Stimulated activated naive CD4-positive, alpha-beta T cell treated with Interleukin-2 at 50 U/mL for 16 hours (primary cell): Measurements from ENCODE around the gene IGF2BP2.
"Not testable (repeated sequence)": the region's sequence is repeated elsewhere in the genome, so short reads cannot be mapped to it uniquely, and the experiment has no call there.

ENCODE experiments used
- DNase-seq: peaks from one replicate; lab custom pipeline; 2025; lab: John Stamatoyannopoulos, UW

The IGF2BP2 gene

GRCh38 chr3:185825006-185825638 is at the start of gene IGF2BP2:
Gene IGF2BP2, minus strand, starts transcription at chr3:185825042. Its CDS starts 82 bp downstream, at chr3:185824960.
- DNase-seq: peak; percentile 35

GRCh38 chr3:185874119-185874518 is 49.3 kb upstream of the IGF2BP2 start:
- no peak for DNase-seq

- DNase-seq: no peak
Observed at GRCh38 chr3:185867650-185868049, 42.8 kb upstream of the IGF2BP2 start.

- DNase-seq: no peak
Observed at GRCh38 chr3:185866995-185867394, 42.2 kb upstream of the IGF2BP2 start.

GRCh38 chr3:185866555-185866954 is 41.7 kb upstream of the IGF2BP2 start:
- DNase-seq: no peak

- no peak for DNase-seq
Observed at GRCh38 chr3:185865247-185865646, 40.4 kb upstream of the IGF2BP2 start.

- DNase-seq: no peak
Observed at GRCh38 chr3:185864767-185865166, 39.9 kb upstream of the IGF2BP2 start.

- DNase-seq: no peak
Observed at GRCh38 chr3:185862920-185863319, 38.1 kb upstream of the IGF2BP2 start.

GRCh38 chr3:185859294-185859972 is 34.6 kb upstream of the IGF2BP2 start:
- no peak for DNase-seq

GRCh38 chr3:185858502-185859225 is 33.8 kb upstream of the IGF2BP2 start:
- no peak for DNase-seq

- DNase-seq: no peak
Observed at GRCh38 chr3:185857208-185857607, 32.4 kb upstream of the IGF2BP2 start.

- no peak for DNase-seq
Observed at GRCh38 chr3:185856652-185857051, 31.8 kb upstream of the IGF2BP2 start.

GRCh38 chr3:185853771-185854170 is 28.9 kb upstream of the IGF2BP2 start:
- DNase-seq: not testable (repeated sequence)

GRCh38 chr3:185852635-185853034 is 27.8 kb upstream of the IGF2BP2 start:
- DNase-seq: no peak

GRCh38 chr3:185851959-185852358 is 27.1 kb upstream of the IGF2BP2 start:
- no peak for DNase-seq

- no peak for DNase-seq
Observed at GRCh38 chr3:185851046-185851445, 26.2 kb upstream of the IGF2BP2 start.

GRCh38 chr3:185847506-185847905 is 22.7 kb upstream of the IGF2BP2 start:
- no peak for DNase-seq

GRCh38 chr3:185846037-185846436 is 21.2 kb upstream of the IGF2BP2 start:
- DNase-seq: no peak

GRCh38 chr3:185844051-185844450 is 19.2 kb upstream of the IGF2BP2 start:
- DNase-seq: no peak

GRCh38 chr3:185843635-185844034 is 18.8 kb upstream of the IGF2BP2 start:
- no peak for DNase-seq

- DNase-seq: no peak
Observed at GRCh38 chr3:185843126-185843525, 18.3 kb upstream of the IGF2BP2 start.

GRCh38 chr3:185842241-185842640 is 17.4 kb upstream of the IGF2BP2 start:
- DNase-seq: no peak

- not testable (repeated sequence) for DNase-seq
Observed at GRCh38 chr3:185838417-185838989, 13.7 kb upstream of the IGF2BP2 start.
